ENCODE results near the gene CST8.

GRCh38 chr20:23497536-23497935 is 6.6 kb downstream of the CST8 start:
- TF ChIP-seq CTCF (IDR thresholded peaks at IDR 0.05; ENCODE audit: low read depth, low read length) = no peak
- TF ChIP-seq POLR2A (IDR thresholded peaks at IDR 0.05; ENCODE audit: extremely low read depth, insufficient read length) = no peak
- TF ChIP-seq MYC (IDR thresholded peaks at IDR 0.05; ENCODE audit: low read depth, low read length) = no peak

Data from NB4 (cell line).